ENCODE results near the gene LMF1.
A peak's percentile ranks its signal among the peaks of the same experiment; 100 is the strongest.
"Not testable (repeated sequence)": the region's sequence is repeated elsewhere in the genome, so short reads cannot be mapped to it uniquely, and the experiment has no call there.

The LMF1 gene

GRCh38 chr16:822909-823297, 147.9 kb downstream of the LMF1 start:
- DNase-seq = no peak

DNA sequence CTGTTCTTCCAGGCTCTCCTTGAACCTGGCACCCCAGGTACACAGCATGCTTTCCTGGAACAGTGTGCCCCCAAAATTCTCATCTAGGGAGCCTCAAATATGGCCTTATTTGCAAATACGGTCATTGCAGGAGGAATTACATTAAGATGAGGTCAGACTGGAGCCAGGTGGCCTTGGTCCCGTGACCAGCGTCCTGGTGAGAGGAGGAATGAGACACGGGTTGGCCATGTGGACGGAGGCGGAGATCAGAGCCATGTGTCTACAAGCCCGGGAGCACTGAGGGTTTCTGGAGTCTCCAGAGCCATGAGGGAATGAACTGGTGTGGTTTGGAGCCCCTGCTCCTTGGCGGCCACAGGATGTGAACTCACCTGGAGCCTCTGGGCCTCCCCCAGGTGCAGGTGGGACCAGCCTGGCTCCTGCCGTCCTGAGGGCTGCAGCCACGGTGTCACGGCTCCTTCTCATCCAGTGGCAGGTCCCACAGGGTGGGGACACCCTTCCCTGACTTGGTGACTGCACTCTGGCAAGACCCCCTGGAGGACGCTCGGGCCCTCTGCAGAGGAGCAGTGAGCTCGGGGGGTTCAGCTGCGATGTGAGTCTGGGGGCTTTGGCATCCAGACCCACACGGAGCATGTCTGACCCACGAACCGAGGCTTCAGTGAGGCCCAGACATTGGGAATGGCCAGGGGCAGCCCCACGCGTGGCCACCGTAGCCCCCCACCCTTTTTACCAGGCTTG, 148.4 kb downstream of the LMF1 start:
- DNase-seq = no peak

DNA sequence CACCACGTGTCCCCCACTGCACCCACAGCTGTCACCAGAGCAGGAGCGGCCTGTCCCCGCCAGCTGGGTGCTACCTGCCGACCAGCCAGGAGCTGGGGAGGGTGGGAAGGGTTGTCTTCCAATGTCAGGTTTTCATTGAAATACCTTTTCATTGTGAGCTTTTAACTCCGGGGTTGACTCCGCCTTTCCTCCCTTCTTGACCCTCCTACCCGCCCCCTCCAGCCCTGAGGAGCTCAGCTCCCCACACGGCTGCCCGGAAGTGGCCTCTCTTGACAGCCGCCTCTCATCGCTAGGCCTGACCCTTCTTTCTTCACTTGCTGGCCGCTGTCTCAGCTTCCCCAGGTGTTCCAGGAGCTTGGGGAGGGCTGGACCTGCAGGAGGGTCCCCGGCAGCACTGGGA, 149.0 kb downstream of the LMF1 start:
- no peak for DNase-seq

DNA sequence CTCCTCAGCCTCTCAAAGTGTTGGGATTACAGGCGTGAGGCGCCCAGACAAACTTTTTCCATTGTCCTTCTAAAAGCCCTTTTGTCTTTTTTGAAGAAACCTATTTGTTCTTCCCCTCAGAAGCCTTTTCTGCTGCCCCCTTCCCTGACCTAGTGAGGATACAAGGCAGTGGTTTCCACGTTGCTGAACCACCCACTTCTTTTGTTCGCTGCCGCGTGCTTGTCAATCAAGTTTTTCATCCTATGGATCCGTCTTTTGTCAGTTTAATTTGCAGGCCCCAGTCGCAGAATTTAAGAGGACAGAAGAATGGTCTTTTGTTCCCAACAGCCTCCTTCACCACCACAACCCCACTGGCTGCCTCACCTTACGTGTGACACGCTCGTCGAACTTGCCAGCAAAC, 150.0 kb downstream of the LMF1 start:
- no peak for DNase-seq

DNA sequence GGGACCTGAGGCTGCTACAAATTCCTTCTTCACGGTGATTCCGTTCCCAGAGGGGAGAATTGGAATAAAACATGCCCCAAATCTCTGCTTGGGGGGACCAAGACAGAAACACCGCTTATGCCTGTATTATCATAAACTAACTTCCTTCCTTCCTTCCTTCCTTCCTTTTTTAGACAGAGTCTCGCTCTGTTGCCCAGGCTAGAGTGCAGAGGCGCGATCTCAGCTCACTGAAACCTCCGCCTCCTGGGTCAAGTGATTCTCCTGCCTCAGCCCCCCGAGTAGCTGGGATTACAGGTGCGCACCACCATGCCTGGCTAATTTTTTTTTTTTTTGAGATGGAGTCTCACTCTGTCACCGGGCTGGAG, 150.8 kb downstream of the LMF1 start:
- DNase-seq = not testable (repeated sequence)

DNA sequence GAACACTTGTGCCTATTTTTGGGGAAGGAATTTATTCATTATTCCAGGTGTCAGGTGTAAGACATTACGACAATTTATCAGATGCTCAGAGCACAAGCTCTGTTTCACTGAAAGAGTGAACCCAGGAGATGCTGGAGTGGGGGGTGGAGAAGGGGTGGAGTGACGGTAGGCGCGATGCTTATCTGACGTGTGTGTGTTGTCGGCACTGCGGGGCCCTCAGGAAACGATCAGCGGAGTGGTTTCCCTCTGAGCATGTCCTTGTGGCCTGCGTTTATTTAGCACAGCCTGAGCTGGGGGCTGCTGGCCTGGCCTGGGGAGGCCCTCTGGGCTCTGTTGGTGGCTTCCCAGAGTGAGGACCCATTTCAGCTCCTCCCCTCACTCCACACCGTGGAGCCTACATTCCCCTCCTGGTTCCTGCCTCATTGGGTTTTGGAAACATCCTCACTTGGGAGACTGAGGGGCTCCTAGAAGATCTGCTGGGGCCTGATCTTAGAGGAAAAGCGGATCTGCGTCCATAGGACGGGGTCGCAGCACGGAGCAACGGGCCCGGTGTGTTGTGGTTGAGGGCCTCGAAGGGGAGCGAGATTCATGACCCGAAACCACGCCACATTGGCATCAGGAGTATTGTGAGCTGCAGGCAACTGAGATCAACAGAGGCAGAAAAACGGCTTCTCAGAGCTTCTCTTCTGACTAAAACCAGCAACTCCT, 151.3 kb downstream of the LMF1 start:
- DNase-seq = peak; percentile 25

- no peak for DNase-seq
Observed at GRCh38 chr16:818592-818991, 152.2 kb downstream of the LMF1 start.

DNA sequence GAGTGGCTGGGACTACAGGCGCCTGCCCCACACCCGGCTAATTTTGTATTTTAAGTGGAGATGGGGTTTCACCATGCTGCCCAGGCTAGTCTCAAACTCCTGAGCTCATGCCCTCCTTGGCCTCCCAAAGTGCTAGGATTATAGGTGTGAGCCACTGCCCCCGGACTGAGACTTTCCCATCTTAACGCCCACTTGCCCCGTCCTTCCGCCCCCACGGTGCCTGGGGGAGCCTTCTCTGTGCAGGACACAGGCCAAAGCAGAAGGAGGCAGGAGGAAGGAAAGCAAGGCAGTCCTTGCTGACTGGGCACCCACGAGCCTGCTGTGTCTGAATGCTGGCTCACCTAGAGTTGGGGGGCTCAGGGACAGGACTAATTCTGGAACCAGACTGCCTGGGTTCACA, 152.7 kb downstream of the LMF1 start:
- DNase-seq = no peak

DNA sequence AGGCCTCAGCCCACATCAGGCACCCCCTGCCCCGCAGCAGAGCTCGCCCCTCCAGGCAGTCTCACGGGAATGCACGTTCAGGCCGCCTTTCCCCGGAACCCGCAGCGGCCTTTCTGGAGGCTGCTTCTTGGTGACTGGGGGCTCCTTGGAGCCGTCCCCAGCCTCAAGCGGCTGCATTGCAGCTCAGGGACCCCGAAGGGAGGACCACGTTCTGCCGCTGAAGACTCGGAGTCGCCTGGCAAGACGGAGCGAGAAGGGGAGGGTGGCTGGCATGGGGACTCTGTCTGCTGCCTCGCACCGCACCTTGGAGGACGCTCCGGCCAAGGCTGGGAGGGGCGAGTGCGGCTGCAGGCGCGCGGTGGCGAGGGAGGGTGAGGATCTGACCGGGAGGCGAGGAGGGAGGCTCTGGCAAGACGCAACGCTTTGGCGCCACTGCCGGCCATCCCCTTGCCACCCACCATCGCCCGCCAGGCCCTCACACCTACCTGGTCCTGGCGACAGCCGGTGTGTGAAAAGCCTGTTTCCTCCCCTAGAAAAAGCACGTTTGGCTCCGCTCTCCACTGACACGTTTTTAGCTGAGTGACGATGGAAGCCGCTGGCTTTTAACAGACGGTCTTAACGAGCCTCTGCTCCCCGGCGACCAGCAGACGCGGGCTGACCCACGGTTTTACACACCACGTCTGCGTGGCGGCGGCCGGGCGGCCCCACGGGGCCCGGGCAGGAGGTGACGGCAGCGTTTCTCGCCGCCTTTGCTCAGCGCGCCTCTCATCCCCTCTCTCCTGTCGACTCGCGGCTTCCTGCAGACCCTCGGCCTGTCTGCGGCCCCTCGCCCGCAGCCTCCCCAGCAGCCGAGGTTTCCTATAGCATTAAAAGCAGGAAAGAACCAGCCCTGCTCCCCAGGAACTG, 153.5 kb downstream of the LMF1 start:
- DNase-seq = no peak

DNA sequence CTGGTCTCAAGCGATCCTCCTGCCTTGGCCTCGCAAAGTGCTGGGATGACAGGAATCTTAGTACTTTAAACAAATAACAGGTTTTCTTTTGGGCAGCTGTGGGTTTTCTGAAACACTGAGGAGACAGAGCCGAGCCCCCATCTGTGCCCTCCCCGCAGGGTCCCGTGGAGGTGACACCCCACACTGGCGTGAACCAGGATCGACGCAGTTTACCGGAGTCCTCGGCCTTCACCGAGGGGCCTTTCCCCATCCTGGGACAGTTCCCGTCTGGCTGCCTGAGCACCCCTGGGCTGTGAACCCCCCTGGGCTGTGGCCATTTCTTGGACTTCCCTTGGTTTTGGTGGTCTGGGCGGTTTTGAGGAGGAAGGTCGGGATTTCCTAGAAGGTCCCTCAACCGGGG, 154.9 kb downstream of the LMF1 start:
- DNase-seq = no peak

DNA sequence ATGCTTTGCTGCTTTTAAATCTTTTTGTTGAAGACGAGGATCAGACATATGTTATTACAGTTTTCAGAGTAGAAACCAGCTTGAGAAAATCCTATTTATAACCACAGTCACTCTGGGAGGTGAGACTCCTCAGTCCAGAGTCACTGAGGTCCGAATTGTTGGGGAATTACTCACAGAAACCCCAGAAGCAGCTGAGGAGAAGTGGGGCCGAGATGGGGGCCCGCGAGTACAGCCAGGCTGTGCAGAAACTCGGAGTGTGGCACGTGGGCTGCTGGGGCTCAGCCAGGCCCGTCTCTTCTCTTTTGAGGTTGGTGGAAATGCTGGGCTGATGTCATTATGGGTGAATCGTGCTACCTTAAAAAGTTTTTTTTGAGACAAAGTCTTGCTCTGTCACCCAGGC, 155.8 kb downstream of the LMF1 start:
- no peak for DNase-seq

- no peak for DNase-seq
Observed at GRCh38 chr16:813916-814412, 156.8 kb downstream of the LMF1 start.

GRCh38 chr16:813204-813915, 157.4 kb downstream of the LMF1 start:
- peak; percentile 39 for DNase-seq

DNA sequence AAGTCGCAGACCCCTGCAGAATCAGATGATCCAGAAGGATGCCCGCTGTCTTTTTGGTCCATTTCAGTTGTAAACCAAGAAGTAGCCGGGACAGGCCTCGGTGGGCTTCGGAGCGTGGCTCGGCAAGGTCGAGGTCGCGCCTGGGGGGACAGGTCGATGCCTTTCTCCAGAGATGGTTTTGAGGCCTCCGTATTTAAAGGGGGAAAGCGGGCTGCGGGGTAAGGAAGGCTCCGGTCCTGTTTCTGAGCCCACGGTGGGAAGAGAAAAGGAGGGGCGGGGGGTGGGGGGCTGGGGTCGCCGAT, 162.7 kb downstream of the LMF1 start:
- DNase-seq = no peak

DNA sequence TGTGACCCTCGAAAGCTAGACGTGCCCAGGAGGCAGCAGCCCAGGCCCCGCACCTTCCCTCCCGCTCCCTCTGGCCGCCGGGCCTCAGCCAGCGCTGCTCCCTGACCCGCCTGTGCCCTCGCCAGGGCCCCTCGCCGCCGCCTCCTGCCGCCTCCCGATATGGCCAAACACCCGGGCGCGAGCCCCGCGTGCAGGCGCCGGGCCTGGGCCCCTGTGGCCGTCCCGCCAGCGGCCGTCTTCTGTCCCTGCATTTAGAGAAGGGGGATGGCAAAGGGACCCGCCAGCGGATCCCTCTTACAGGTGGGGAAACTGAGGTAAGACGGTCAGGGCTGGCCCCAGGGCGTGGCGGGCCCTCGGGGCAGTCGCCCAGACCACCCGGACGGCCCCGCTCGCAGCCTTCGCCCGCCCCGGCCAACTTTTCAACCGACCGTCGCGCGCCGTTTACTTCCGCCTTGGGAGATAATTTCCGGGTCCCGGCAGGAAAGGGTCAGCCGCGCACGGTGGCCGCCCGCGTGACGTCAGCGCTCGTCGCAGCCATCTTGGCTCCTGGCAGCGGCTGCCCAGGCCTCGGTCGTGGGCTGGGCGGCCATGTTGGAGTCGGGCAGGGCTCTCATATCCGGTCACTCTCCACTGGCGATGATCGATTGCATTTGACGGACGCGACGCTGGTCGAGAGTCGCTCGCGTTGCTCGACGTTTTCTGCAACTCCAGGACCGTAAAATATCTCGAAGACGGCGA, 163.3 kb downstream of the LMF1 start:
- DNase-seq = peak; percentile 72

DNA sequence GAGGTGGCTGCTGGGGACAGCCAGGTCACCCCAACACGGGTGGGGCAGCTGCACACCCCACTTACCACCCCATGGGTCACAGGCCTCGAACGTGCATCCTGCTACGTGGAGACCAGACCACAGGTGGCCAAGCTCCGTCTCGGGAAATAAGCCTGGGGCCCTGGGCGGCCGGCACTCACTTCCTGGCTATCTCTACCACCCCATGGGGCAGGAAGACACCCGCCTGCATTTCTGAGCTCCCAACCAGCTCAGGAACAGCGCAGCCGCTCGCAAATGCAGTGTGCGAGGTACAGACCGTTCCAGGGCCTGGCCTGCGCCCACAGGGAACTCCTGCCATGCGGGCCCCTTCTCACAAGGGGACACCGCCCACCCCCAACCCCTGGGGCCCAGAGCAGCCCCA, 165.3 kb downstream of the LMF1 start:
- no peak for DNase-seq

GRCh38 chr16:804193-805048, 166.4 kb downstream of the LMF1 start:
- DNase-seq = no peak

DNA sequence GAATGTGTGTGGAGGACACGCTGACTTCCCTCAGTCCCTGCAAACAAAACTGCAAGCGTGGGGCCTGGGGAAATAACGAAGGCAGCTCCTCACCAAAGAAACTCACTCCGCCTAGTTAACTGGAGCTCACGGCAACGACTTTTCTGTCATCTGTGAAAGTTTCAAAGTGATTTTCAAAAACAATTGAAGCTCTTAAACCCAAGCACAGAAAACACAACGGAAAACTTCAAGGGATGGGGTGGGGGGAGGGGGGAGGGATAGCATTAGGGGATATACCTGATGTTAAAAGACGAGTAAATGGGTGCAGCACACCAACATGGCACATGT, 167.1 kb downstream of the LMF1 start:
- no peak for DNase-seq
